GM19043 (cell line): ENCODE data around the gene TRIP13.
"Not testable (repeated sequence)": the region's sequence is repeated elsewhere in the genome, so short reads cannot be mapped to it uniquely, and the experiment has no call there.

Experiments used
- ATAC-seq: cut with Tn5 transposase; IDR thresholded peaks from one replicate; pipeline ENCODE4 v1.9.1; 2021; ENCODE audit warnings: low read depth; ENCODE audit not compliant: unreplicated experiment

The TRIP13 gene

DNA sequence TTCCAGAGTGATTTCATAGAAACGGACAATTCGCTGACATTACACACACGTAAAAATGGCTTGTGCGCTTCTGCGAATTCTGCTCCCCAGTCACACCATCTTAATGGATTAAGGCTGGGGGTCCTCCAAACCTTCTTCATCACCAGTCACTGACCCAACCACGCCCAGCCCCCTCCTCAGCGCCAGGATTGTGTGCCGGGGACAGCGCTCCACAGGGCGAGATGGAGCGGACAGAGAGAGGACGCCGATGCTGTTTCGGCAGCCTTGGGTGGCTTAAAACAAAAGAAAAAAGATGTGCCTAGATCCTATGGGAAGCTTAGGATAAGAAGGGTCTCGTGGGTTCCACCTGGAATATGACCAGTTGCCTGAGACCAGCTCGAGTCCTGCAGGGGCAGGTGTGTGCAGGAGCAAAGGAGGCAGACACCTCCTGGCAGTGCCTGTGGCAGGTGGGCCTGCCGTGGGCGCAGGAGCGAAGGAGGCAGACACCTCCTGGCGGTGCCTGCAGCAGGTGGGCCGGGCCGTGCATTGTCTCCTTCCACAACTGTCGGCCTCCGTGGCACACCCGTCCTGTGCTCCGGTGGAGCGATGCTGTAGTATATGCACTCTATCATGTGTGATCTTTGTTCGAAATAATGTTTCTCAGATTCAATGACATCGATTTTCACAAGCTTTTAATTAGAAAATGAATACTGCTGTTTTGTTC is 20.9 kb upstream of the TRIP13 start:
- no peak for ATAC-seq

GRCh38 chr5:872301-872700 is 20.4 kb upstream of the TRIP13 start:
- ATAC-seq, result no peak

GRCh38 chr5:873328-873727 is 19.4 kb upstream of the TRIP13 start:
- peak; percentile 55 for ATAC-seq

DNA sequence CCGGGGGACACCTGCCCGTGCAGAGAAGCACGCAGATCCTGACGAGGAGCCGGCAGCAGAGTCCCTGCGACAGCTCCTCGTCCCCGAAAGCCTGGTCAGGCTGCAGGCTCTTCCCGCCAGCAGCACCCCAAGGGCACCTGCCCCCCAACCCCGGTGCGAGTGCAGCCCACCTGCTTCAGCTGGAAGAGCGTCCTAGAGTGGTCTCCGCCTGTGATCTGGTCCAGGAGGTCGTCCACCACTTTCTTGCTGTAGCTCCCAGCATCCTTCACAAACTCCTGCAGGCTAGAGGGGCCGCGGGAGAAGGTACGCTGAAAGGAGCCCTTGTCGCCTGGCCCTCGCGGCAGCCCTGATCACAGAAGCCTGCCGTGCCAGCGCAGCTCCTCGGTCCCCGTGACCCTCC is 16.8 kb upstream of the TRIP13 start:
- ATAC-seq, result no peak

DNA sequence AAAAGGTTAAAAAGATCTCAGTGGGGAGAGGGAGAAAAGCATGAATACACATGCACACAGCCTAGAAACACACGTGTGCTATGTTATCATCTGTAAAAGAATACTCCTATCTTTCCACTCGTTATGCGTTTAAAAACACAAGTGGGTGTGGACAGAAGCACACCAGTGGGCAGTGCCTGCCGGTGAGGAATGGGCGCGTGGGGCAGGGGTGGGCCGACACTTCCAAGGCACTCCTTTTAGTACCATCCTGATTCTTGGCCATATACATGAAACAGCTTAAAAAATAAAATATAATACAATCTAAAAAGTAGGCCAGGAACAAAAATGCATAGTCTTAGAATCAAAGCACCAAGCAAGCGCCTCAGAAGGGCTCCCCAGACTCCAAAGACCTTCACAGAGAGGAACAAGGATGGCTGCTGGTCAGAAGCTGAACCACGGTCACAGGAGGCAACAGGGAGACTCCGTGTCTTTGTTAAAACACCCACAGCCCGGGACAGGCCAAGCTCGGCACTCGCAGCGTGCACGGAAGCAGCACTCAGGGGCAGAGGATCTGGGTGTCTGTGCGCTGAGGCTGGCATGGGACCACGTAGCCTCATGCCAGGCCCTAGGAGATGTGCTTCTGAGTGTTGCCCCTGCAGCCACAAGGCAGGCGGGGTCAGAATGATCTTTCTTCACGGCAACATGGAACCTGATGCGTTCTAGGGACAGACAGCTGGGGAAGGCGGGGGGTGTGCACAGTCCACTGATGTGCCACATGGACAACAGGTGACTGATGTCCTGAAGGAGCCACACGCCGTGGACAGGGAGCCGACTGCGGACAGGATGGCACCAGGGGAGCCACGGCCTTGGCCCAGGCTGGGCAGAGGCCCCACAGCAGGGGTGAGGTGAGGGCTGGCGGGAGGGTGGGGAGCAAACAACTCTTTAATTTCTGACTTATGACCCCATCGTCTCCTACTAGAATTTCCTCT is 16.0 kb upstream of the TRIP13 start:
- ATAC-seq, result no peak

DNA sequence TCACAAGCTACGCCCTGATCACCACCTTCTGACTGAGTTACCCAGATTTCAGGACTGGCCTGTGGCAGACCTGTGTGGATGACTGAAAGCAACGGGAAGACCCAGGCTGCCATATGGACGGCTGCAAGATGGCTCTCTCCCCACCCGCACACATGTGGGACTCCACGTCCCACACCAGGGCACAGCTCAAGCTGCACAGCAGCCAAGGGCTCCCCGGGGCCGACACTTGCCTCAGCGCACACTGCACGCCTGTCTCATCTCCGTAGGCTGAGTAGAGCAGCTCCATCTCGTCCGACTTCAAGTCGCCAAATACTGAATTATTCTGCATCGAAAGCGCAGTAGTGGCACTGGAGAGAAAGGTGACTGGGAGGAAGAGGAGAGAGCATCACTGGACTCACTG is 14.6 kb upstream of the TRIP13 start:
- ATAC-seq, result no peak

GRCh38 chr5:878677-879076 is 14.0 kb upstream of the TRIP13 start:
- ATAC-seq, result not testable (repeated sequence)

DNA sequence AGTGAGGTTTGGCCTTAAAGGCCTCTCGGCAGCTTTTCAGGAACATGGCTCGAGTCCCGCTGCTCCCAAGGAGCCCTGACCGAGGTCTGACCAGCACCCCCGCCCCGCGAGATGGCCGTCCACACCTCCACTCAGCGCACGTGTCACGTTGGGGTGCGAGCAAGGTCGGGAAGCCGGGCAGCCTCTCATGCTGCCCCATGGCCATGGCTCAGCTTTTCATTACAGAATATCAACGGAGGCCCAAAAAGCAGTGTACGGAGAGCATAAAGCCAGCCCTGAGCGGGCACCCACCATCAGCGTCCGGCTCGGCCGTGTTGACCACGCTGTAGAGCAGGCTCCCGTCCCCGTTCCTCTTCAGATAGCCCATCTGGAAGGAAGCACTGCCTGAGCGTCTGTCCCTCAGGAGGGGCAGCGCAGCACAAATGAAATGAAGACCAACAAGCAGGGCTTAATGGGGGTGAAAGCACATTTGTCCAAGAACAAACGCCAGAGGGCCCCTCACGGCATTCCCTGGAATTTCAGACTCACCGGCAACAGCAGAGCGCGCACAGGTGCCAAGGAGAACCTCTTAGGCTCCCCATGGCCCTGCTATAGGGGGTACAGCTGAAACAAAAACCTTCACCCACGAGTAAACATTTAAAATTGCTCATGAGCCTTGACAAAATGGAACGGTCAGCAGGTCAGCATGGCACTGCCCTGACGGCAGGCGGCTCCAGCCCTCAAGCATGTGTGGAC is 11.7 kb upstream of the TRIP13 start:
- ATAC-seq, result no peak

DNA sequence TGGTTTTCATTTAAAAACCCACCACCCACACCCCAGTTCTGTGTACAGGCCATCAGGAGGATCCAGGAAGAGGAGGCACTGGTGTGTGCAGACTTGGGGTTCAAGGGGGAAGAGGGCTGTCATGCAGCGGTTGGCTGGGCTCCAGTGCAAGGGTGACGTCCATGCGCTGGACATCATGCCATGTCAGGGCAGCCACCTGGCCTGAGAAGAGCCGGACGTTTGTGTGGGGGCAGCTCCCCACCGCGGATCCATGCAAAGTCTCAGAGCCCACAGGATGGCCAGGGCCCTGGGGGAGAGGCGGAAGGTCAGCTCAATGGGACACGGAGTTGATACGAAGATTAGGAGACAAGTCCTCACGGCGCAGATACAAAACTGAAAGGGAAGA is 11.1 kb upstream of the TRIP13 start:
- ATAC-seq, result no peak

DNA sequence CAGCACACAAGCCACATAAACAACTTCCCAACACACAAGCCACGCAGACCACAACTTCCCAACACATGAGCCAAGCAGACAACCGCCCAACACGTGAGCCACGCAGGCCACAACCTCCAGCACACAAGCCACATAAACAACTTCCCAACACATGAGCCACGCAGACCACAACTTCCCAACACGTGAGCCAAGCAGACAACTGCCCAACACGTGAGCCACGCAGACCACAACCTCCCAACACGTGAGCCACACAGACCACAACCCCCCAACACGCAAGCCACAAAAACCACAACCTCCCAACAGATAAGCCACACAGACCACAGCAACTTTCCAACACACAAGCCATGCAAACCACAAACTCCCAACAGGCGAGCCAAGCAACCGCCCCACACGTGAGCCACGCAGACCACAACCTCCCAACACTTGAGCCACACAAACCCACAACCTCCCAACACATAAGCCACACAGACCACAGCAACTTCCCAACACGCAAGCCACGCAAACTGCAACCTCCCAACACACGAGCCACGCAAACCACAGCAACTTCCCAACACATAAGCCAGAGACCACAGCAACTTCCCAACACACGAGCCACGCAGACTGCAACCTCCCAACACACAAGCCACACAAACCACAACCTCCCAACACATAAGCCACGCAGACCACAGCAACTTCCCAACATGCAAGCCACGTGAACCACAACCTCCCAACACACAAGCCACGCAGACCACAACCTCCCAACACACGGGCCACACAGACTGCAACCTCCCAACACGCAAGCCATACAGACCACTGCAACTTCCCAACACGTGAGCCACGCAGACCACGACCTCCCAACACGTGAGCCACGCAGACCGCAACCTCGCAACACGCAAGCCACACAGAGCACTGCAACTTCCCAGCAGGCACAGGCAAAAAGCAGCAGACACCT is 10.2 kb upstream of the TRIP13 start:
- ATAC-seq, result no peak

DNA sequence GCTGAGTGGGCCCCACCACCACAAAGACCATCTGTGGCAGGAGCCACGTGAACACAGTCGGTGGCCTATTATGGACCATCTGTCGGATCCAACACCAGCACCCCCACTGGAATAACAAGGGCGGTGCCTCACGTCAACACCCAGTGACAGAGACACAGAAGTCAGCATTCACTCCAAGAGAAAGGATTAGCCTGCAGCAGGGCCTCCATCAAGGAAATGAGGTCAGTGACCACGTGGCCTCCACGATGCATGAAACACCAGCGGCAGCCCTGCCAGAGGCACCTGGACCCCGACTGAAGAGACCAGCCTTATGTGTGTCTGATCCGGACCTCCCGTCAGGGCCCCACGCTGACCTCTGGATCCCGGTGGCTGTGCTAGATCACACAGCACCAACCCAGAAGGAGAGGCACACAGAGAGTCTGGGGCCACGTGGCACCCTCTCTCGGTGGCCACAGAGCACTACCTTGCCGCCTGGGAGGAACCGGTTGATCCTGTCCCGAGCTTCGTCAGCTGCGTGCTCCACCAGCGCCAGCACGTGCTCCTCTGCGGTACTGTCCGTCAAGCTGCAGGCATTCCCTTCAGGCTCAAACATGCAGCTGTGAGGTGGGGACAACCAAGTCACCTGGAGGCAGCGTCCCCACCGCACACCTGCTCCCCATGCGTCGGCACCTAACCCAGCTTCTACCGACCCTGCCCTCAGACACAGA is 9.1 kb upstream of the TRIP13 start:
- ATAC-seq, result no peak

DNA sequence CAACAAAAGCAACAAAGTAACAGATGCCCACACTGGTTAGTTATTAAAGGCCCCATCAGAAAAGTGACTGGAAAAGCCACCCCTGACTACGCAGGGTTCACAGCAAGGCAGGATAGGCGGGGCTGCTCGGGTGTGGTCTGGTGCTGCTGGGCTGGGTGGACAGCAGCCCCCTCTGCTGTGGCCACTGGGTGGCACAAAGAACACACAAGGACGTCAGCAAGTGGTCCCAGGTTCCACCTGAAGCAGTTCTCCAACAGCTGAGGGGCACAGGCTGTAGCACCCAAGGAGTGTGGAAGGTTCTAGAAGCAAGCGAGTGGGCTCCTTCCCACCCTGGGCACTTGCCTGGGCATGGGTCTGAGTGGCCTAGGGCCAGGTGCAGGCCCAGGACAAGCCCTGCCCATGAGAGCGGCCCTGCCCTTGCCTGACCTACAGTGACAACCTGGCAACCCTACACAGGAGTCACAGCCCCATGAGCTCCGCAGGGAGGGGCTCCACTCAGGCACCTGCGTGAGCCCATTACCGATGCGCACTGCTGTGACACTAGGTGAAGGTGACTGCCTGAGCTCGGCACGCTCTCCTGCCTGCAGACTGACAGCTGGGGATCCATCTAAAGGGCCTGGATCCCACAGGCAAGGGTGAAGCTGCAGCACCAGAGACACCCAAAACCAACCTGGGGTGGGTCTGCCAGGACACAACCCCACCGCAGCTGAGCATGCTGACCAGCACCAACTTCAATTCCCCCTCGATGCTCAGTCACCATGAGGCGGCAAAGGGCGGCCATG is 8.1 kb upstream of the TRIP13 start:
- no peak for ATAC-seq

GRCh38 chr5:885127-885442 is 7.6 kb upstream of the TRIP13 start:
- no peak for ATAC-seq

- no peak for ATAC-seq
Observed at GRCh38 chr5:885529-885928, 7.2 kb upstream of the TRIP13 start.

DNA sequence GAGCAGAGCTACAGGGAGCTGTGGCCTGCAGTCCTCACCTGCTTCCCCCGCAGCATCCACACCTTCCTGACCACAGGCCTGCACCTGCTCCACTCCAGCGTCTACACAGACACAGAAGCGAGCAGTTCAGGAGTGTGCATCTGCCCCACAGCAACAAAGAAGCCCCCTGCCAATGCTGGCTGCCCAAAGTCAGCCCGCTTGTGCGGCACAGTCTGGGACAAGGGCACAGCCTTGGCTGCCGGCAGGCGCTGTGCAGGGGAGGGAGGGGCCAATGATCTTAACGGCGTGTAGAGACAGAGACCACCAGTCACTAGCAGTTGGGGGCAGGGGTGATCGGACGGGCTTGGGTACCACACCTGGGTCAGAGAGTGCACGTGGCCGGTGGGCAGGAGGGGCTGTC is 6.6 kb upstream of the TRIP13 start:
- no peak for ATAC-seq

GRCh38 chr5:886716-887325 is 5.9 kb upstream of the TRIP13 start:
- ATAC-seq, result no peak

GRCh38 chr5:887947-888637 is 4.6 kb upstream of the TRIP13 start:
- no peak for ATAC-seq

DNA sequence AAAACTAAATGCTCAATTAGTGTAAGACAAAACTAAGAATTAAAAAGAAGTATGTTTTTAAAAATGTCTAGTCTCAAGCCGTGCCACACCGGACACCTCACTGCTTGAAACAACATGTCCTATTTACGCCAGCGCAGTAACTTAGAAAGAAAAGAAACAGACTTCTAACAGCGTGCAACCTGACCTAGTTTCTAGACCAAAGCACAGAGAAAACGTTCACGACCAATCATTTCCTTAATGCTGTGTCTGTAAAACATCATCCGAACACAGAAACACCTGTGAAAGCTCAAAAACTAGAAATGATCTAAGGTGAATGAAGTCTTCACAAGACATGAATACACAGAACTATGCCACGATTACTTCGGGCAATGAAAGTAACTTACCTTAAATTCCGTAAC is 4.0 kb upstream of the TRIP13 start:
- ATAC-seq, result no peak
